CD4-positive, CD25-positive, alpha-beta regulatory T cell (primary cell): Measurements from ENCODE around the gene RAB34. TPM values are rescaled to one million over a fixed set of nuclear protein-coding genes. Genes with fewer than 3 reads are reported as not detected.

Source experiments
- ATAC-seq, 2 donors: fragments of 150-1000 bp; cut with Tn5 transposase; one replicate each; pipeline ENCODE4 v1.10.0; 2021; ENCODE audit warnings: low read depth in 2 of 2, moderate number of reproducible peaks in 2 of 2, moderate library complexity in 1 of 2
- DNase-seq, 3 donors: peaks; one replicate each; pipeline versions ENCODE4 v3.0.0 to v3.0.0-alpha.2; 2012 to 2022; ENCODE audit warnings: mixed read lengths in 1 of 3
- H3K27ac ChIP-seq: one replicate; pipeline ENCODE4 v1.7.0; 2013; ENCODE audit warnings: mild to moderate bottlenecking, low read length; ENCODE audit not compliant: insufficient read depth, poor library complexity, severe bottlenecking
- H3K27me3 ChIP-seq: one replicate; pipeline ENCODE4 v1.7.0; 2013; ENCODE audit warnings: low read length; ENCODE audit not compliant: control insufficient read depth, insufficient read depth
- H3K36me3 ChIP-seq: one replicate; pipeline ENCODE4 v1.7.0; 2013; ENCODE audit warnings: mild to moderate bottlenecking, low read length, moderate library complexity; ENCODE audit not compliant: control insufficient read depth, insufficient read depth
- H3K4me1 ChIP-seq: 2 replicates; pipeline ENCODE4 v1.7.0; 2013; ENCODE audit warnings: mild to moderate bottlenecking, low read length; ENCODE audit not compliant: insufficient read depth, control insufficient read depth, poor library complexity, severe bottlenecking
- H3K4me3 ChIP-seq: one replicate; pipeline ENCODE4 v1.7.0; 2013; ENCODE audit warnings: low read depth, mild to moderate bottlenecking, low read length, moderate library complexity
- H3K9me3 ChIP-seq, 2 experiments: 1 replicate in 1 of 2; 2 replicates in 1 of 2; pipeline ENCODE4 v1.7.0; 2013; ENCODE audit warnings: low read length in 2 of 2, mild to moderate bottlenecking in 1 of 2, moderate library complexity in 1 of 2; ENCODE audit not compliant: control insufficient read depth in 2 of 2
- H3K27ac Mint-ChIP-seq, 3 donors: one replicate each; pipeline ENCODE4 v1.8.0; 2020 to 2022; ENCODE audit warnings: mild to moderate bottlenecking in 3 of 3, mixed read lengths in 3 of 3, moderate library complexity in 2 of 3
- H3K27me3 Mint-ChIP-seq: one replicate; pipeline ENCODE4 v1.8.0; 2022; ENCODE audit warnings: mild to moderate bottlenecking, mixed read lengths
- H3K36me3 Mint-ChIP-seq: one replicate; pipeline ENCODE4 v1.8.0; 2020; ENCODE audit warnings: mixed read lengths
- H3K4me1 Mint-ChIP-seq, 4 donors: one replicate each; pipeline ENCODE4 v1.8.0; 2020 to 2022; ENCODE audit warnings: mixed read lengths in 4 of 4, mild to moderate bottlenecking in 1 of 4
- H3K4me3 Mint-ChIP-seq, 4 donors: one replicate each; pipeline ENCODE4 v1.8.0; 2020 to 2022; ENCODE audit warnings: mild to moderate bottlenecking in 4 of 4, mixed read lengths in 4 of 4, moderate library complexity in 3 of 4
- H3K9me3 Mint-ChIP-seq, 7 donors: one replicate each; pipeline ENCODE4 v1.8.0; 2020 to 2022; ENCODE audit warnings: mixed read lengths in 7 of 7, mild to moderate bottlenecking in 3 of 7, moderate library complexity in 2 of 7
- polyA plus RNA-seq, 4 donors: library from polyadenylated mRNA; unstranded; fragments of 300-500 nt; fragmentation: Illumina TruSeq; gene quantifications; one replicate each; pipeline ENCODE4 v1.2.3, GENCODE V29; 2021
- total RNA-seq: library from RNA; stranded (reverse); gene quantifications from one replicate; pipeline ENCODE4 v1.2.3, GENCODE V29; 2022

Gene RAB34
- total RNA-seq (4.0 TPM), polyA plus RNA-seq (10 to 100 TPM in 1 of 4 donors, 1 to 10 TPM in 3; 6.6 to 11.5 (median 6.9) TPM)

DNA sequence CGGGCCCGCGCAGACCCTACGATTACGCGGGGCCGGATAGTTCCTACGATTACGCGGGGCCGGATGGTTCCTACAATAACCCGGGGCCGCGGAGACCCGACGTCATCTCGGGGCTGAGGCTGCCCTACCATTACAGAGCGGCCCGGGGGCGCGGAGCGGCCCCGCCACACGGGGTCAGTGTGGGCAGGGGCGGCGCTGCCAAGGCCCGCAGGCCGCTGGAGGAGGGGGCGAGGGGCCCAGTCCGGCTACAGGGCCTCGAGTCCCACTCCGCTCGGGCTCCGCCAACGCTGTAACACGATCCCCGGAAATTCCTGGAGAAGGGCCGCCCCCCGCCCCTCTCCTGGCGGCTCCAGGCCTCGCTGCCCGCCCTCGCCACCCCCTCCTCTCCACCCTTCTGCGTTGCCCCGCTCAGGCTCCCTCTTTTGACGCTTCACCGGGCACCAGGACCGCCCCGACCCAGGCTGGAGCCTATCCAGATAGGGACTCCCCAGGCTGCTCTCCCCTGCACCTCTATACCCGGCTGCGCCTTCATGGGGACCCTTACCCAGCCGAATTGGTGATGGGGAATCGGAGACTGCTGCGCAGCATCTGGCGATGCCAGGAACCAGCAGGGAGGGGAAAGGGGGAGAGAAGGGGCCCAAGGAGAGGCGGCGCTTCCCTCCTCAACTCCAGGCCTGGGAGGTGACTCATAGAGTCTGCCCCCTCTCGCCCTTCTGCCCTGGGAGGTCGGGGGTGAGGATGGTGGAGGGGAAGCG is at the start of gene RAB34:
RAB34 (minus strand) TSS at position 291 of the 755 bp plus-strand sequence. CDS start 602 bp downstream, outside the sequence.
- peak within 1 kb of the TSS; percentile 52 to 74 (median 58) for H3K4me3 Mint-ChIP-seq
- peaks cover 11% of the 10 kb centered on the region for H3K27me3 ChIP-seq
- no peak within 1 kb of the TSS for H3K4me3 ChIP-seq
- peak within 1 kb of the TSS; percentile 43 for H3K27ac ChIP-seq
- no peaks in the 10 kb centered on the region for H3K9me3 Mint-ChIP-seq
- H3K27ac Mint-ChIP-seq, result peak within 1 kb of the TSS; percentile 26 to 36 (median 34)
- peaks cover 4 to 48% (median 20%) of the 10 kb centered on the region in 4 donors for H3K4me1 Mint-ChIP-seq
- no peak for DNase-seq
- peaks cover 31% of the 10 kb centered on the region for H3K4me1 ChIP-seq
- H3K9me3 ChIP-seq, result no peaks in the 10 kb centered on the region
- peaks cover 41% of the 10 kb centered on the region for H3K27me3 Mint-ChIP-seq
- peak in 1 of 2 donors; percentile 18 for ATAC-seq
- peaks cover 11% of the 10 kb centered on the region for H3K36me3 ChIP-seq
- H3K36me3 Mint-ChIP-seq, result peaks cover 24% of the 10 kb centered on the region

DNA sequence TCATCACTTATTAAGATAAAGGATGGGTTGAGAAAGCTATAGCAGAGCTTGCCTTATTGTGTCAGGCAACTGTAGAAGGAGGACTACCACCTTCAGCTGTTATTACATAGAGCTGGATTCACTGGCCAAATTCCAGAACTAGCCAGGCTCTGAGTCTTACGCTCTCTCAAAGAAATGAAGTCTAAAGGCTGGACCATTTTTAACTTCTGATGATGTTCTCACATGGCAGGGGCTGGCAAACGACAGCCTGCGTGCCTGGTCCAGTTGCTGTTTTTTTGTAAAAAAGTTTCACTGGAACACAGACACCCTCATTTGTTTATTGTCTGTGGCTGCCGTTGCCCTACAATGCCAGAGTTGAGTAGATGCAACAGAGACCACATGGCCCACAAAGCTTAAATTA is 47.4 kb upstream of the RAB34 start:
- H3K4me1 ChIP-seq, result no peaks in the 10 kb centered on the region
- Mint-ChIP-seq H3K4me3 (no peak overlapping the region), H3K27ac (no peak overlapping the region), H3K27me3 (no peaks in the 10 kb centered on the region), H3K4me1 (peaks cover 8 to 20% (median 12%) of the 10 kb centered on the region in 4 donors), H3K9me3 (peaks cover 0 to 1% (median 0%) of the 10 kb centered on the region in 7 donors), H3K36me3 (peaks cover 4% of the 10 kb centered on the region)
- no peaks in the 10 kb centered on the region for H3K27me3 ChIP-seq
- peaks cover 31% of the 10 kb centered on the region for H3K36me3 ChIP-seq
- H3K9me3 ChIP-seq, result no peaks in the 10 kb centered on the region
- no peak for DNase-seq
- no peak overlapping the region for H3K4me3 ChIP-seq
- H3K27ac ChIP-seq, result no peak overlapping the region
- no peak for ATAC-seq

DNA sequence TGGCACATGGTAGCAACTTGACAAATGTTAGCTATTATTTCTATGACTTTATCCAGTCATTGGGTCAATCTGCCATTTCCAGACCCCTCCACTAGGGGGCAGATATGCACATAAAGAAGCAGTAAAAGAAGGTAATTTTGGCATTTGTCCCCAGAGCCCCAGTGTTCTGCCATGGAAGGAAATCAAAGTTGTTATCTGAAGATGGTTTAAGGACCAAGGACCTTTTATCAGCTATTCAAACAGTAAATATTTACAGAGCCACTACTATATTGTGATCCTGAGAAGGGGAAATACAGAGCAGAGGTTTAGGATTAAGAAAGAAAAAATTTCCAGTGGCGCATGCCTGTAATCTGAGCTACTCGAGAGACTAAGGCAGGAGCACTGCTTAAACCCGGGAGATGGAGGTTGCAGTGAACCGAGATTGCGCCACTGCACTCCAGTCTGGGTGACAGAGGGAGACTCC is 46.2 kb upstream of the RAB34 start:
- ATAC-seq, result peak; percentile 65 to 68
- Mint-ChIP-seq H3K9me3 (peaks cover 0 to 1% (median 0%) of the 10 kb centered on the region in 7 donors), H3K27me3 (no peaks in the 10 kb centered on the region), H3K36me3 (peaks cover 6% of the 10 kb centered on the region), H3K4me3 (no peak overlapping the region), H3K27ac (no peak overlapping the region), H3K4me1 (peaks cover 6 to 11% (median 7%) of the 10 kb centered on the region in 4 donors)
- Histone ChIP-seq H3K27me3 (no peaks in the 10 kb centered on the region), H3K4me3 (no peak overlapping the region), H3K9me3 (no peaks in the 10 kb centered on the region), H3K4me1 (no peaks in the 10 kb centered on the region), H3K27ac (no peak overlapping the region), H3K36me3 (peaks cover 43% of the 10 kb centered on the region)
- peak; percentile 62 to 80 (median 78) for DNase-seq

DNA sequence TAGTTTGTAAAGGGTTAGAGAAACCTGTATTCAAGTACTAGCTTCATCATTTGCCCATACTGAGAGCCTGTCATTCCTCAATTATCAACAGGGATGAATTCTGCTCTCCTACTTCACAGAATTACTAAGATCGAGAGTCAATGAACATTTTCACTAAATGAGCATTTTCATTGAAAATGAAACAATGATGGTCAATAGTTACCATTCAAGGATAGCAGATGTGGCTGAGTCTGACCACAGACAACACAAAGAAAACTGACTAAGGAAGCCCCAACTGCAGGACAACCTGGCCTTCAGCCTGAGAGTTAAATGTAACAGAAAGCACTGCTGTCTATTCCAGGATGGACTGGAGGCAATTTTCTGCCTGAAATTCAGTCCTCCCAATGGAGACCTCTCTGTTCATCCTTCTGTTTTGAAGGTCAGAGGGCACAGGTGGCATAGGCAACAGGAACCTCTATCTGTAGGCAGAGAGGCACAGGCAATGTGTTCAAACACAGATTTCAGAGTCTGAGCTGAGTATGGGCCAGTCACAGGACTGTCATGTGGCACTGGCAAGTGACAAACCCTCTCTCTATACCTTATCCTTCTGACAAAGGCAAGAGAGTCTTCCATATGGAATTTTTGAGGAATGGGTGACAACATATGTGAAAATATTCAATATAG is 45.6 kb upstream of the RAB34 start:
- H3K27me3 Mint-ChIP-seq, result no peaks in the 10 kb centered on the region
- H3K27me3 ChIP-seq, result no peaks in the 10 kb centered on the region
- peaks cover 6 to 11% (median 7%) of the 10 kb centered on the region in 4 donors for H3K4me1 Mint-ChIP-seq
- ATAC-seq, result peak in 1 of 2 donors; percentile 26
- peaks cover 7% of the 10 kb centered on the region for H3K36me3 Mint-ChIP-seq
- peaks cover 0 to 1% (median 0%) of the 10 kb centered on the region in 7 donors for H3K9me3 Mint-ChIP-seq
- no peak for DNase-seq
- H3K9me3 ChIP-seq, result no peaks in the 10 kb centered on the region
- H3K36me3 ChIP-seq, result peaks cover 48% of the 10 kb centered on the region
- H3K27ac Mint-ChIP-seq, result no peak overlapping the region
- no peak overlapping the region for H3K4me3 Mint-ChIP-seq
- H3K4me3 ChIP-seq, result no peak overlapping the region
- H3K4me1 ChIP-seq, result no peaks in the 10 kb centered on the region
- H3K27ac ChIP-seq, result no peak overlapping the region

DNA sequence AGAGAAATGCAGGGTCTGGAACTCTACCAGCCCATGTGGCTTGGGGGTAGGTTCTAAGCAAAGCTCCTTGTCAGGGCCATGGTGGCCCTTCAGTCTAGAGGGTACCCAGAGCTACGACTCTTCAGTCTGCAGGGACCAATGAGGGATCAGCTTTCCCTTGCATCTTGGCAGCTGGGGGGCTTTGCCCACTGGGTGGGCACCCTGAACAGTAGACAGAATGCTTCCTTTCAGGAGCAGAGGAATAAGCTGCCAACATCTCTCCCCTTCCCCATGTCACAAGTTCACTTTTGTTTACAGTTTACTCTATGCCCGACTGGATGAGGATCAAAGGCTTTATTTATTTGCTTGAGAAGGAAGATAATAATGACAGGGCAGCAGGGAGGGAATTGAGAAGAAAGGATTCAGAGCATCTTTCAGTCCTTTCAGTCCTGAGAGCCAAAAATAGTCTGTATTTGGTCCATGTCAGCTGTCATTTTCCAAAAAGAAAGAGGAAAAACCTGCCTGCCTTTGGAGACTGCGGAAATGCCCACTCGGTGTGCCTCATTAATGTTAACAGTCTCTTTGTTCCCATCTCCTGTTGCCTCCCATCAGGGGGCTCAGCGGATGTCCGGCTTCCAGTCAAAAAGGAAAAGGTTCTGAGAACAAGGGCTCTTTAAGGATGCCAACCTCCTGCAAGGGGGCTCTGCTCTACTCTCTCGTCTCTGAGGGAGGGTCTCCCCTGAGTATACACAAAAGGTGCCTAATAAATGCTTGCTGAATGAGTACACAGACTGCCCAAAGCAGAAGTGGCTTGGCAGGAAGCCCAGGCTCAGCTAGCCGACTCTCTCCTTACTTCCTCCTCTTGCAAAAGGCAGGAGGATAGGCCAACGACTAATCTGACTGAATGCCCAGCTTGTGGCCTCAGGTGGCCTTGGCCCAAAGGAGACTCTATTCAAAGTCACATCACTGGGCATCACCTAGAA is 43.2 kb upstream of the RAB34 start:
- Mint-ChIP-seq H3K4me1 (peaks cover 4 to 8% (median 6%) of the 10 kb centered on the region in 4 donors), H3K27me3 (no peaks in the 10 kb centered on the region), H3K27ac (no peak overlapping the region), H3K4me3 (no peak overlapping the region), H3K9me3 (no peaks in the 10 kb centered on the region), H3K36me3 (peaks cover 15% of the 10 kb centered on the region)
- DNase-seq (no peak), ATAC-seq (no peak)
- H3K4me3 ChIP-seq, result no peak overlapping the region
- no peaks in the 10 kb centered on the region for H3K9me3 ChIP-seq
- H3K27me3 ChIP-seq, result no peaks in the 10 kb centered on the region
- H3K27ac ChIP-seq, result no peak overlapping the region
- peaks cover 53% of the 10 kb centered on the region for H3K36me3 ChIP-seq
- no peaks in the 10 kb centered on the region for H3K4me1 ChIP-seq

DNA sequence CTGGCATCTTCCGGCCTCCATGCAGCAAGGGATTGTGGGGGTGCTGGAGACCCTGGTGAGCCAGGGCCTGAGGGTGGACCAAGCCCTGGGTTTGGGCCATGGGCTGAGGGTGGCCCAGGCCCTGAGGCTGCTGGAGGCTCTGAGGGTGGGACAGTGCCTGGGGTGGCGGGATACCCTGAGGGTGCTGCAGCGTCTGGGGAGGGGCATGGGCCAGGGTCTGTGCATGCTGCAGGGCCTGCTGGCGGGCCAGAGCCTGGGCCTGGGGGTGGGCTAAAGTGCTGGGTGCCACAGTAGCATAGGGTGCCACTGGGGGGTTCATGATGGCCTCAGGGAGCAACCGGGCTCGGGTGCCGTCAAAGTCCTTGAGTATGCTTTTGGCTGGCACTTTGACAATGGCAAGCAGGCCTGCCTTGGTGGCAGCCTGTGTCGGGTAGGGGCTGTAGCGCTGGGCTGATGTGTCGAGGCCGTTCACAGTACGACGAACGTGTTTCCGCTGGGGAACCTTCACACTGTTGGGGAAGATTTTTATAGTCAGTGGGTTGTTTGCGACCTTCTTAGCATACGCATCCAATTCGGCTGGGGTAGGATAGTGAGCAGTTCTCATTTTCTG is 41.7 kb upstream of the RAB34 start:
- Histone ChIP-seq H3K36me3 (peaks cover 40% of the 10 kb centered on the region), H3K9me3 (no peaks in the 10 kb centered on the region), H3K4me1 (no peaks in the 10 kb centered on the region), H3K27me3 (no peaks in the 10 kb centered on the region), H3K27ac (no peak overlapping the region), H3K4me3 (no peak overlapping the region)
- Mint-ChIP-seq H3K27me3 (no peaks in the 10 kb centered on the region), H3K9me3 (no peaks in the 10 kb centered on the region), H3K4me1 (peaks cover 4 to 8% (median 6%) of the 10 kb centered on the region in 4 donors), H3K36me3 (peaks cover 15% of the 10 kb centered on the region), H3K4me3 (no peak overlapping the region), H3K27ac (peak overlapping the region in 1 of 3 donors; percentile 62)
- ATAC-seq, result no peak
- DNase-seq, result no peak
